ENCODE measurements around the gene FMN1. TPM values are rescaled to one million over a fixed set of nuclear protein-coding genes. Genes with fewer than 3 reads are reported as not detected.

Gene FMN1
- total RNA-seq, 1 experiment from 2014 or later, result 2.4 TPM

DNA sequence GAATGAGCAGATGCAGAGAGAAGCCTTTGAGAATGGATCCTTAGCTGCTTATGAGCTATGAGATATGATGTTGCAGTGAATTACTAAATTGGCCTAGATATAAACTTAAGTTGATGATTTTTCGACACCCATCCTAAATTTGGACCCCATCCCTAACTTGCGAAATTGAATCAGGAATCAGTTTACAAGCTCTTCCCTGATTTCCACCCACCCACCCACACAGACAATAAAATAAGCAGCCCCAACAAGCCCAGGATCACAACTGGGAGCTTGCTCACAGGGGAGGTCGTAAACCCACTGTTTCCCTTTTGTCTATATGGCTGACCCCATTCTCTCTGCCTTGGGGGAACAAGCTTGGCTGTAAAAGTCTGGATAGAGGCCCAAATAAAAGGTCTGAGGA is 419.4 kb downstream of the FMN1 start:
- POLR2A ChIA-PET (ENCODE audit: unreplicated experiment), result no interaction called here
- BruUV-seq (replicated peaks), result no TSS peak
- no peak overlapping the region for H3K4me3 ChIP-seq (ENCODE audit: low read length)
- 0 out of 2 replicates have a peak overlapping the region, but pooled peaks have one; percentile 34 for H3K4me2 ChIP-seq (ENCODE audit: low read length)
- peak overlapping the region; percentile 78 for H3K9ac ChIP-seq (ENCODE audit: low read length)
- peaks cover 8% of the 10 kb centered on the region; the same call in 1 of the 2 replicates for H3K36me3 ChIP-seq (ENCODE audit: low read depth, low read length)
- CTCF ChIA-PET, result no interaction called here
- H3K27ac ChIP-seq (ENCODE audit: low read length), result peak overlapping the region; percentile 96
- peaks cover 33% of the 10 kb centered on the region for H3K4me1 ChIP-seq (ENCODE audit: insufficient read depth, low read length)
- H4K20me1 ChIP-seq (ENCODE audit: low read length), result no peaks in the 10 kb centered on the region
- H3K79me2 ChIP-seq (ENCODE audit: low read length), result no peaks in the 10 kb centered on the region
- ATAC-seq (no peak), DNase-seq (no peak)
- peaks cover 8% of the 10 kb centered on the region; the same call in 1 of the 2 replicates for H3K9me3 ChIP-seq (ENCODE audit: low read length)
- intact Hi-C loops (cut with micrococcal nuclease), result loop anchor here (2.0 kb wide), 2 partner anchors 92 to 114 kb away; no protein-coding TSS in a partner anchor
- H2AFZ ChIP-seq (ENCODE audit: low read length), result no peak overlapping the region
- no peaks in the 10 kb centered on the region for H3K9me2 ChIP-seq (replicated peaks; ENCODE audit: low read length)
- no peaks in the 10 kb centered on the region for H3F3A ChIP-seq (ENCODE audit: low read length, unreplicated experiment)
- H3K27me3 ChIP-seq (ENCODE audit: low read length), result no peaks in the 10 kb centered on the region
- TF ChIP-seq EZH2 (IDR thresholded peaks at IDR 0.05; ENCODE audit: low read length, unreplicated experiment), result no peak
- TF ChIP-seq, protein P1, sequence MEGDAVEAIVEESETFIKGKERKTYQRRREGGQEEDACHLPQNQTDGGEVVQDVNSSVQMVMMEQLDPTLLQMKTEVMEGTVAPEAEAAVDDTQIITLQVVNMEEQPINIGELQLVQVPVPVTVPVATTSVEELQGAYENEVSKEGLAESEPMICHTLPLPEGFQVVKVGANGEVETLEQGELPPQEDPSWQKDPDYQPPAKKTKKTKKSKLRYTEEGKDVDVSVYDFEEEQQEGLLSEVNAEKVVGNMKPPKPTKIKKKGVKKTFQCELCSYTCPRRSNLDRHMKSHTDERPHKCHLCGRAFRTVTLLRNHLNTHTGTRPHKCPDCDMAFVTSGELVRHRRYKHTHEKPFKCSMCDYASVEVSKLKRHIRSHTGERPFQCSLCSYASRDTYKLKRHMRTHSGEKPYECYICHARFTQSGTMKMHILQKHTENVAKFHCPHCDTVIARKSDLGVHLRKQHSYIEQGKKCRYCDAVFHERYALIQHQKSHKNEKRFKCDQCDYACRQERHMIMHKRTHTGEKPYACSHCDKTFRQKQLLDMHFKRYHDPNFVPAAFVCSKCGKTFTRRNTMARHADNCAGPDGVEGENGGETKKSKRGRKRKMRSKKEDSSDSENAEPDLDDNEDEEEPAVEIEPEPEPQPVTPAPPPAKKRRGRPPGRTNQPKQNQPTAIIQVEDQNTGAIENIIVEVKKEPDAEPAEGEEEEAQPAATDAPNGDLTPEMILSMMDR (conservative IDR thresholded peaks at IDR 0.05; ENCODE audit: low read depth, low read length), result no peak
- no peak for TF ChIP-seq EZH2phosphoT487 (IDR thresholded peaks at IDR 0.05; ENCODE audit: borderline replicate concordance, low read length)

DNA sequence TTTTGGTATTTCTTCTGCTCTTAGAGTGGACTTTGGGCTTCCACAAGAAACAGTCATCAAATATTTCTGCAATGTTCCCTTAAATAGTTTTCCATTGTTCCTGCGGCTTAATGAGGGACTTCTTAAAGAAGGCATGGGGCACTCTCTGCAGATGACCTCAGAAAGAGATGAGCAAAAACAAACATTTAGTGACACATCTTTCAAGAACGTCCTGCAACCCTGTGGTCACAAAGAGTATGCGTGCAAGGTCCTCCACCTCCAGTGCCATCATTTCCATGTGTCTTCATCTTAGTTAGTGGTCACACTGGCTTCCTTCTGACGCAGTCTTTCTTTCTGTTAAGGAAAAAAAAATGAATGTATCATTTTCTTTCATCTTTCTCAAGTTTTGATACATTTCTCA is 420.5 kb downstream of the FMN1 start:
- ATAC-seq, result peak; percentile 98
- Histone ChIP-seq H3K4me2 (ENCODE audit: low read length) (peak overlapping the region; percentile 47), H3K9me3 (ENCODE audit: low read length) (peaks cover 4% of the 10 kb centered on the region; the same call in 1 of the 2 replicates), H3K4me3 (ENCODE audit: low read length) (no peak overlapping the region), H3K27me3 (ENCODE audit: low read length) (no peaks in the 10 kb centered on the region), H3K79me2 (ENCODE audit: low read length) (no peaks in the 10 kb centered on the region), H3K27ac (ENCODE audit: low read length) (peak overlapping the region; percentile 96), H3K9me2 (replicated peaks; ENCODE audit: low read length) (no peaks in the 10 kb centered on the region), H3K4me1 (ENCODE audit: insufficient read depth, low read length) (peaks cover 33% of the 10 kb centered on the region), H2AFZ (ENCODE audit: low read length) (no peak overlapping the region), H4K20me1 (ENCODE audit: low read length) (no peaks in the 10 kb centered on the region), H3F3A (ENCODE audit: low read length, unreplicated experiment) (no peaks in the 10 kb centered on the region), H3K9ac (ENCODE audit: low read length) (peak overlapping the region; percentile 78), H3K36me3 (ENCODE audit: low read depth, low read length) (peaks cover 3% of the 10 kb centered on the region; the same call in 1 of the 2 replicates)
- DNase-seq, result peak; percentile 98
- CTCF ChIA-PET, result interaction anchor here (0.6 kb wide), 1 partner anchor 58 kb away, joined by 3 read pairs; no protein-coding TSS in a partner anchor
- POLR2A ChIA-PET (ENCODE audit: unreplicated experiment), result no interaction called here
- BruUV-seq (replicated peaks), result no TSS peak
- TF ChIP-seq, protein P1 (conservative IDR thresholded peaks at IDR 0.05; ENCODE audit: low read depth, low read length), result no peak
- TF ChIP-seq EZH2phosphoT487 (IDR thresholded peaks at IDR 0.05; ENCODE audit: borderline replicate concordance, low read length), result no peak
- no peak for TF ChIP-seq EZH2 (IDR thresholded peaks at IDR 0.05; ENCODE audit: low read length, unreplicated experiment)
- intact Hi-C loops (cut with micrococcal nuclease), result loop anchor here (1.0 to 2.0 kb wide), 4 partner anchors 41 to 113 kb away; no protein-coding TSS in a partner anchor

DNA sequence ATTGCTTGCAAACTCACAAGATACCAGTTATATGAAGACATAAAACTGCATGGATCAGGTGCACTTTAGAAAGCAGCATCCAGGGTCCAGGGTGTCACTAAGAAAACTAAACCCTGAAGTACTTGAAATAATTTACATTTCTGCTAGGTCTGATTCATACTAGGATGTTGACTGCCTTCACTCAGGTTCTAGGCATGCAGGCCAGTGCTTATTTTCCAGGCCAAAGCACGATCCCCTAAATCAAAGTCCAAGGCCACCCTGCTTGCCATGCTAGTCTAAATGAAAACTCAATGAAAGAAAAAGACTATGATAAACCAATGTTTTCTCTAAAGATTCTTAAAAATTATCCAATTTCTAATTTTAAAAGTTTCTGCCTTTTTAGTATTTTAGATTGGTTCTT is 427.3 kb downstream of the FMN1 start:
- CTCF ChIA-PET, result no interaction called here
- Histone ChIP-seq H3K9ac (ENCODE audit: low read length) (no peak overlapping the region), H3K4me1 (ENCODE audit: insufficient read depth, low read length) (peaks cover 11% of the 10 kb centered on the region), H3K4me3 (ENCODE audit: low read length) (no peak overlapping the region), H3K36me3 (ENCODE audit: low read depth, low read length) (no peaks in the 10 kb centered on the region), H3K9me3 (ENCODE audit: low read length) (no peaks in the 10 kb centered on the region), H3K9me2 (replicated peaks; ENCODE audit: low read length) (no peaks in the 10 kb centered on the region), H2AFZ (ENCODE audit: low read length) (no peak overlapping the region), H3K4me2 (ENCODE audit: low read length) (no peak overlapping the region), H3K27ac (ENCODE audit: low read length) (no peak overlapping the region), H4K20me1 (ENCODE audit: low read length) (no peaks in the 10 kb centered on the region), H3F3A (ENCODE audit: low read length, unreplicated experiment) (no peaks in the 10 kb centered on the region), H3K79me2 (ENCODE audit: low read length) (no peaks in the 10 kb centered on the region), H3K27me3 (ENCODE audit: low read length) (no peaks in the 10 kb centered on the region)
- BruUV-seq (replicated peaks), result no TSS peak
- no peak for ATAC-seq
- TF ChIP-seq EZH2phosphoT487 (IDR thresholded peaks at IDR 0.05; ENCODE audit: borderline replicate concordance, low read length), result no peak
- TF ChIP-seq, protein P1 (conservative IDR thresholded peaks at IDR 0.05; ENCODE audit: low read depth, low read length), result no peak
- no peak for TF ChIP-seq EZH2 (IDR thresholded peaks at IDR 0.05; ENCODE audit: low read length, unreplicated experiment)
- intact Hi-C loops (cut with micrococcal nuclease), result no loop called here
- POLR2A ChIA-PET (ENCODE audit: unreplicated experiment), result no interaction called here
- no peak for DNase-seq

All from PC-3 (cell line).